Osteoblast (primary cell): Measurements from ENCODE around the gene SPARC. TPM values are rescaled to one million over a fixed set of nuclear protein-coding genes. Genes with fewer than 3 reads are reported as not detected.

ENCODE experiments used
- DNase-seq: peaks from one replicate; pipeline ENCODE4 v3.0.0; 2011; ENCODE audit warnings: low spot score, mixed read lengths; ENCODE audit not compliant: insufficient read length; ENCODE audit errors: missing footprints
- H2AFZ ChIP-seq: 2 replicates; pipeline ENCODE4 v1.6.0; 2011; ENCODE audit warnings: mild to moderate bottlenecking, low read length
- H3K27ac ChIP-seq: 2 replicates; pipeline ENCODE4 v1.5.1; 2011; ENCODE audit warnings: mild to moderate bottlenecking, low read depth, low read length, moderate library complexity
- H3K27me3 ChIP-seq: 2 replicates; pipeline ENCODE4 v1.6.0; 2012; ENCODE audit warnings: mild to moderate bottlenecking, control low read depth, inconsistent platforms, low read length, moderate library complexity; ENCODE audit not compliant: insufficient read depth
- H3K36me3 ChIP-seq: 2 replicates; pipeline ENCODE4 v1.5.1; 2011; ENCODE audit warnings: mild to moderate bottlenecking, low read length, control low read depth, moderate library complexity; ENCODE audit not compliant: insufficient read depth
- H3K4me1 ChIP-seq: 2 replicates; pipeline ENCODE4 v1.5.1; 2011; ENCODE audit warnings: mild to moderate bottlenecking, low read length, control low read depth, moderate library complexity; ENCODE audit not compliant: insufficient read depth
- H3K4me2 ChIP-seq: 2 replicates; pipeline ENCODE4 v1.6.0; 2011; ENCODE audit warnings: mild to moderate bottlenecking, low read length; ENCODE audit not compliant: insufficient read depth
- H3K4me3 ChIP-seq: fragments of 200-600 bp; sonication (generic); 3 replicates; pipeline ENCODE4 v1.5.1; 2012; ENCODE audit warnings: mild to moderate bottlenecking, low read length, inconsistent platforms; ENCODE audit not compliant: insufficient read depth
- H3K79me2 ChIP-seq: 2 replicates; pipeline ENCODE4 v1.6.0; 2012; ENCODE audit warnings: mild to moderate bottlenecking, low read length, control low read depth, inconsistent platforms; ENCODE audit not compliant: insufficient read depth
- H3K9me3 ChIP-seq: 2 replicates; pipeline ENCODE4 v1.5.1; 2011; ENCODE audit warnings: low read depth, low read length, control low read depth
- H4K20me1 ChIP-seq: 2 replicates; pipeline ENCODE4 v1.6.0; 2012; ENCODE audit warnings: mild to moderate bottlenecking, low read length, control low read depth; ENCODE audit not compliant: insufficient read depth
- CTCF ChIP-seq: IDR thresholded peaks from 2 replicates; pipeline ENCODE4 v1.5.1; 2011; ENCODE audit warnings: mild to moderate bottlenecking, low read depth, low read length, moderate library complexity; ENCODE audit errors: extremely low read depth
- total RNA-seq: library from RNA; depleted of rRNA; stranded (reverse); fragments of >200 nt; gene quantifications from 2 replicates; pipeline ENCODE4 v1.2.3, GENCODE V29; 2012

SPARC gene
- total RNA-seq, 1 donor = 4,046 TPM

GRCh38 chr5:151632941-151633340 is 53.8 kb downstream of the SPARC start:
- TF ChIP-seq CTCF = no peak
- no peak overlapping the region for H3K4me3 ChIP-seq
- no peak overlapping the region for H3K4me2 ChIP-seq
- H2AFZ ChIP-seq = no peak overlapping the region
- H3K27me3 ChIP-seq = peaks cover 22% of the 10 kb centered on the region
- no peaks in the 10 kb centered on the region for H4K20me1 ChIP-seq
- no peak for DNase-seq
- no peaks in the 10 kb centered on the region for H3K9me3 ChIP-seq
- H3K27ac ChIP-seq = no peak overlapping the region
- no peaks in the 10 kb centered on the region for H3K36me3 ChIP-seq
- H3K79me2 ChIP-seq = no peaks in the 10 kb centered on the region
- H3K4me1 ChIP-seq = peaks cover 11% of the 10 kb centered on the region

DNA sequence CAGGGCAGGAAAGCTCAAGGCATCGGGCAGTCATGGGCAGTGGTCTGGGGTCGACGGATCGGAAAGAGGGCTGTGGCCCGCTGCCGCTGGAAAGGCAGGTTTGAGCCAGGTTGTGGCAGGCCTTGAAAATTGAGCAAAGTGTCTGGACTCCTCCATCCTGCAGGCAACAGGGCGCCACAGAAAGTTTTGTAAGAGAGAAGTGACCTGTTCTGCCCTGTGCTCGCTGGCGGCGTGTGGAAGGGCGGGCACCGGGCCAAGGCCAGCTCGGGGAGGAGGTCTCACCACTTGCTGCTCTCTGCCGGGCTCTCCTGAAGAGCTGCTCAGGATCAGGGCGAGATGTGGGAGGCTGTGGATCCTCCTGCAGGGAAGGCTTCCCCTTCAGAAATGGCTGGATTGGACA is 54.2 kb downstream of the SPARC start:
- Histone ChIP-seq H3K4me2 (no peak overlapping the region), H3K27ac (no peak overlapping the region), H3K27me3 (peaks cover 20% of the 10 kb centered on the region), H4K20me1 (no peaks in the 10 kb centered on the region), H3K36me3 (no peaks in the 10 kb centered on the region), H3K4me3 (no peak overlapping the region), H3K4me1 (peaks cover 15% of the 10 kb centered on the region), H3K9me3 (no peaks in the 10 kb centered on the region), H3K79me2 (no peaks in the 10 kb centered on the region), H2AFZ (no peak overlapping the region)
- no peak for DNase-seq
- TF ChIP-seq CTCF = no peak

- H3K27me3 ChIP-seq = peaks cover 16% of the 10 kb centered on the region
- H2AFZ ChIP-seq = no peak overlapping the region
Measured at GRCh38 chr5:151631941-151632340, 54.8 kb downstream of the SPARC start.

GRCh38 chr5:151630088-151630487 is 56.6 kb downstream of the SPARC start:
- Histone ChIP-seq H2AFZ (no peak overlapping the region), H3K27ac (no peak overlapping the region), H3K79me2 (no peaks in the 10 kb centered on the region), H4K20me1 (no peaks in the 10 kb centered on the region), H3K36me3 (no peaks in the 10 kb centered on the region), H3K27me3 (peaks cover 8% of the 10 kb centered on the region), H3K4me3 (no peak overlapping the region), H3K4me2 (no peak overlapping the region), H3K9me3 (no peaks in the 10 kb centered on the region), H3K4me1 (peaks cover 15% of the 10 kb centered on the region)
- DNase-seq = peak; percentile 56
- no peak for TF ChIP-seq CTCF

More at GRCh38 chr5:151631941-151632340, 54.8 kb downstream of the SPARC start:
- Histone ChIP-seq H3K9me3 (no peaks in the 10 kb centered on the region), H3K4me1 (peaks cover 15% of the 10 kb centered on the region), H3K79me2 (no peaks in the 10 kb centered on the region), H4K20me1 (no peaks in the 10 kb centered on the region), H3K4me3 (no peak overlapping the region), H3K27ac (no peak overlapping the region), H3K4me2 (no peak overlapping the region), H3K36me3 (no peaks in the 10 kb centered on the region)
- no peak for TF ChIP-seq CTCF
- no peak for DNase-seq
